HG03571 (cell line): ENCODE measurements around the gene CCL2.
"Not testable (repeated sequence)": the region's sequence is repeated elsewhere in the genome, so short reads cannot be mapped to it uniquely, and the experiment has no call there.

ENCODE experiments used
- ATAC-seq: cut with Tn5 transposase; IDR thresholded peaks from one replicate; pipeline ENCODE4 v1.9.1; 2021; ENCODE audit not compliant: unreplicated experiment

Gene CCL2

GRCh38 chr17:34254651-34255380 is at the start of gene CCL2:
CCL2 (plus strand) TSS chr17:34255285; CDS start chr17:34255350, 65 bp downstream.
- no peak for ATAC-seq

- ATAC-seq, result no peak
Measured at GRCh38 chr17:34205401-34205800, 49.7 kb upstream of the CCL2 start.

GRCh38 chr17:34206569-34206968 is 48.5 kb upstream of the CCL2 start:
- no peak for ATAC-seq

GRCh38 chr17:34207572-34207971 is 47.5 kb upstream of the CCL2 start:
- ATAC-seq, result no peak

- no peak for ATAC-seq
Measured at GRCh38 chr17:34218748-34219147, 36.3 kb upstream of the CCL2 start.

- no peak for ATAC-seq
Measured at GRCh38 chr17:34219405-34219804, 35.7 kb upstream of the CCL2 start.

- ATAC-seq, result no peak
Measured at GRCh38 chr17:34220045-34220751, 34.9 kb upstream of the CCL2 start.

- ATAC-seq, result no peak
Measured at GRCh38 chr17:34220752-34221395, 34.2 kb upstream of the CCL2 start.

- no peak for ATAC-seq
Measured at GRCh38 chr17:34221411-34221810, 33.7 kb upstream of the CCL2 start.

GRCh38 chr17:34222722-34223497 is 32.2 kb upstream of the CCL2 start:
- no peak for ATAC-seq

GRCh38 chr17:34225046-34225445 is 30.0 kb upstream of the CCL2 start:
- no peak for ATAC-seq

GRCh38 chr17:34226011-34226743 is 28.9 kb upstream of the CCL2 start:
- no peak for ATAC-seq

GRCh38 chr17:34226744-34227034 is 28.4 kb upstream of the CCL2 start:
- no peak for ATAC-seq

GRCh38 chr17:34227293-34227692 is 27.8 kb upstream of the CCL2 start:
- ATAC-seq, result not testable (repeated sequence)

GRCh38 chr17:34227707-34228106 is 27.4 kb upstream of the CCL2 start:
- ATAC-seq, result no peak

GRCh38 chr17:34228781-34229180 is 26.3 kb upstream of the CCL2 start:
- ATAC-seq, result no peak

- no peak for ATAC-seq
Measured at GRCh38 chr17:34230342-34230741, 24.7 kb upstream of the CCL2 start.

GRCh38 chr17:34234616-34235015 is 20.5 kb upstream of the CCL2 start:
- ATAC-seq, result no peak

GRCh38 chr17:34235389-34236028 is 19.6 kb upstream of the CCL2 start:
- ATAC-seq, result no peak

- ATAC-seq, result no peak
Measured at GRCh38 chr17:34236281-34236892, 18.7 kb upstream of the CCL2 start.
